A549 (cell line): Measurements from ENCODE around the gene ALX1. TPM values are rescaled to one million over a fixed set of nuclear protein-coding genes. Genes with fewer than 3 reads are reported as not detected.

Experiments
- ATAC-seq, 2 experiments: fragments of 200-7000 bp in 1 of 2; fragments of >200 bp in 1 of 2; cut with Nextera tagmentation in 1 of 2; cut with Tn5 transposase in 1 of 2; 3 replicates each; pipeline versions ENCODE4 v1.8.0 to v1.9.1; 2018 to 2020; ENCODE audit warnings: mild to moderate bottlenecking in 1 of 2, moderate library complexity in 1 of 2
- CTCF ChIA-PET: fragments of 300-600 bp; sonication (Branson Sonifier 250); formaldehyde crosslinking; extraction: SDS; loops from one replicate; lab custom pipeline; 2021; ENCODE audit warnings: antibody characterized with exemption, inconsistent platforms; lab: Yijun Ruan, JAX
- POLR2A ChIA-PET: fragments of 350-600 bp; formaldehyde crosslinking; extraction: SDS; loops from one replicate; lab custom pipeline; 2021; ENCODE audit warnings: antibody characterized with exemption, inconsistent platforms; lab: Yijun Ruan, JAX
- DNase-seq, 2 experiments: peaks; one replicate each; pipeline versions ENCODE4 v3.0.0 to v3.0.0-alpha.2; 2011 to 2016; ENCODE audit warnings: low read depth in 1 of 2, low spot score in 1 of 2
- FAIRE-seq: peaks from 2 replicates; lab custom pipeline; 2011; peaks lifted over from hg19 to GRCh38; lab: Jason Lieb, UNC
- H3K27ac ChIP-seq, 2 experiments: fragments of >200 bp; sonication (Bioruptor Twin); formaldehyde crosslinking; 3 replicates each; pipeline ENCODE4 v1.5.1; 2016 to 2017
- H3K4me1 ChIP-seq: fragments of >200 bp; sonication (Bioruptor Twin); formaldehyde crosslinking; 3 replicates; pipeline ENCODE4 v1.6.1; 2016
- H3K4me2 ChIP-seq: fragments of >200 bp; sonication (Bioruptor Twin); formaldehyde crosslinking; 3 replicates; pipeline ENCODE4 v1.6.1; 2016
- H3K4me3 ChIP-seq: fragments of >200 bp; sonication (Bioruptor Twin); formaldehyde crosslinking; 3 replicates; pipeline ENCODE4 v1.5.1; 2016
- H3K9me3 ChIP-seq: fragments of >200 bp; sonication (Bioruptor Twin); formaldehyde crosslinking; 3 replicates; pipeline ENCODE4 v1.6.1; 2016
- BHLHE40 ChIP-seq: IDR thresholded peaks from 2 replicates; pipeline ENCODE4 v1.6.1; 2012; ENCODE audit warnings: low read depth, low read length, inconsistent platforms
- CBX8 ChIP-seq: fragments of 200-600 bp; sonication (generic); IDR thresholded peaks from 2 replicates; pipeline ENCODE4 v1.6.1; 2016
- E2F6 ChIP-seq: IDR thresholded peaks from 2 replicates; pipeline ENCODE4 v1.6.1; 2012; ENCODE audit warnings: low read depth, borderline replicate concordance
- EHF ChIP-seq: fragments of 250-450 bp; sonication (Bioruptor Pico); IDR thresholded peaks from 2 replicates; pipeline ENCODE4 v1.5.0; 2020; ENCODE audit warnings: mild to moderate bottlenecking
- EHMT2 ChIP-seq: fragments of 200-600 bp; sonication (generic); IDR thresholded peaks from 2 replicates; pipeline ENCODE4 v1.6.1; 2016; ENCODE audit warnings: antibody characterized with exemption, low read depth, mild to moderate bottlenecking, moderate library complexity
- EP300 ChIP-seq, 2 experiments: fragments of >200 bp; sonication (Bioruptor Twin); formaldehyde crosslinking; IDR thresholded peaks; 2 replicates in 1 of 2; 3 replicates in 1 of 2; pipeline ENCODE4 v1.6.1; 2016 to 2017
- ESRRA ChIP-seq: fragments of 150-350 bp; IDR thresholded peaks from 2 replicates; pipeline ENCODE4 v1.6.1; 2014; ENCODE audit warnings: mild to moderate bottlenecking, low read length, borderline replicate concordance
- FOSB ChIP-seq: fragments of 250-450 bp; sonication (Bioruptor Pico); IDR thresholded peaks from 2 replicates; pipeline ENCODE4 v1.5.0; 2020; ENCODE audit warnings: mild to moderate bottlenecking, moderate library complexity
- GATA3 ChIP-seq: IDR thresholded peaks from 2 replicates; pipeline ENCODE4 v1.6.1; 2012; ENCODE audit warnings: borderline replicate concordance
- HDAC2 ChIP-seq: fragments of 200-600 bp; sonication (generic); IDR thresholded peaks from 2 replicates; pipeline ENCODE4 v1.6.1; 2016
- KDM5A ChIP-seq: fragments of 200-600 bp; sonication (generic); IDR thresholded peaks from 2 replicates; pipeline ENCODE4 v1.6.1; 2016; ENCODE audit warnings: antibody characterized with exemption, mild to moderate bottlenecking
- NFE2L2 ChIP-seq: fragments of 150-350 bp; conservative IDR thresholded peaks from 2 replicates; pipeline ENCODE4 v1.6.1; 2014; ENCODE audit warnings: low read length
- NPAS2 ChIP-seq: fragments of 250-450 bp; sonication (Bioruptor Pico); IDR thresholded peaks from 2 replicates; pipeline ENCODE4 v1.8.0; 2022; ENCODE audit warnings: mild to moderate bottlenecking, moderate library complexity, borderline replicate concordance
- NR3C1 ChIP-seq: fragments of >200 bp; sonication (Bioruptor Twin); formaldehyde crosslinking; IDR thresholded peaks from 3 replicates; pipeline ENCODE4 v1.6.1; 2017
- PHF8 ChIP-seq: fragments of 200-600 bp; sonication (generic); IDR thresholded peaks from 2 replicates; pipeline ENCODE4 v1.6.1; 2016; ENCODE audit warnings: low read depth, mild to moderate bottlenecking, antibody characterized with exemption, moderate library complexity, borderline replicate concordance
- RAD21 ChIP-seq, 2 experiments: fragments of >200 bp in 1 of 2; sonication (Bioruptor Twin) in 1 of 2; formaldehyde crosslinking in 1 of 2; IDR thresholded peaks in 1 of 2; conservative IDR thresholded peaks in 1 of 2; 2 replicates in 1 of 2; 3 replicates in 1 of 2; pipeline ENCODE4 v1.6.1; 2012 to 2018; ENCODE audit warnings: inconsistent platforms in 1 of 2
- RARB ChIP-seq: fragments of 250-450 bp; sonication (Bioruptor Pico); IDR thresholded peaks from 2 replicates; pipeline ENCODE4 v1.8.0; 2021; ENCODE audit warnings: mild to moderate bottlenecking, moderate library complexity
- RCOR1 ChIP-seq: fragments of 150-350 bp; IDR thresholded peaks from 2 replicates; pipeline ENCODE4 v1.6.1; 2014; ENCODE audit warnings: antibody characterized with exemption, low read length, low read depth
- REST ChIP-seq: fragments of 200-600 bp; sonication (generic); IDR thresholded peaks from 2 replicates; pipeline ENCODE4 v1.6.1; 2016; ENCODE audit warnings: antibody characterized with exemption, mild to moderate bottlenecking, moderate library complexity
- RFX5 ChIP-seq: fragments of 450-650 bp; IDR thresholded peaks from 2 replicates; pipeline ENCODE4 v1.7.1; 2014; ENCODE audit warnings: antibody characterized with exemption, mild to moderate bottlenecking, moderate library complexity
- SMC3 ChIP-seq: fragments of >200 bp; sonication (Bioruptor Twin); formaldehyde crosslinking; IDR thresholded peaks from 3 replicates; pipeline ENCODE4 v1.6.1; 2018; ENCODE audit warnings: inconsistent platforms
- TFCP2L1 ChIP-seq: fragments of 250-450 bp; sonication (Bioruptor Pico); IDR thresholded peaks from 2 replicates; pipeline ENCODE4 v1.5.0; 2021; ENCODE audit warnings: mild to moderate bottlenecking
- TP53 ChIP-seq: fragments of 250-450 bp; sonication (Bioruptor Pico); IDR thresholded peaks from 2 replicates; pipeline ENCODE4 v1.5.0; 2021; ENCODE audit warnings: mild to moderate bottlenecking, moderate library complexity
- ZFP36 ChIP-seq: fragments of 450-650 bp; IDR thresholded peaks from 2 replicates; pipeline ENCODE4 v1.6.1; 2014; ENCODE audit warnings: borderline replicate concordance; ENCODE audit not compliant: partially characterized antibody
- ZSCAN20 ChIP-seq: fragments of 250-450 bp; sonication (Bioruptor Pico); IDR thresholded peaks from 2 replicates; pipeline ENCODE4 v1.8.0; 2022; ENCODE audit warnings: mild to moderate bottlenecking, moderate library complexity
- WGBS: methylation state at CpG from one replicate; pipeline ENCODE4 v1.1.6; 2017; ENCODE audit errors: missing lambda C conversion rate; 5-methylcytosine and 5-hydroxymethylcytosine counted together
- polyA plus RNA-seq, 4 experiments: library from polyadenylated mRNA; depleted of rRNA in 3 of 4; stranded (reverse); fragments of >200 nt; fragmentation: RNase III in 1 of 4; extraction: RNeasy Plus Mini Kit Qiagen cat#74134 plus additional on column Dnase treatment in 1 of 4; gene quantifications; 2 replicates in 3 of 4; 3 replicates in 1 of 4; pipeline ENCODE4 v1.2.3, GENCODE V29; 2011 to 2017
- TF ChIP-seq, protein P1 (sequence below): fragments of >200 bp; sonication (Bioruptor Twin); formaldehyde crosslinking; IDR thresholded peaks from 3 replicates; pipeline ENCODE4 v1.5.1; 2016

The ALX1 gene
- polyA plus RNA-seq, 2 of the 4 experiments (the other 2 are of a cell fraction), result 6.4 to 7.1 TPM

- Histone ChIP-seq H3K4me2 (no peak overlapping the region), H3K27ac (no peak overlapping the region), H3K4me3 (no peak overlapping the region), H3K9me3 (no peaks in the 10 kb centered on the region)
- DNase-seq, result no peak
- ChIA-PET POLR2A (no interaction called here), CTCF (no interaction called here)
- WGBS, result 27% methylated on average over 2 of the region's 2 CpGs
- no peak for TF ChIP-seq E2F6
- no peak for TF ChIP-seq RCOR1
- no peak for TF ChIP-seq PHF8
- TF ChIP-seq EHF, result no peak
- TF ChIP-seq FOSB (CRISPR knock-in tag), result no peak
- TF ChIP-seq ZFP36, result no peak
- no peak for TF ChIP-seq TFCP2L1 (CRISPR knock-in tag)
- TF ChIP-seq, all 56 proteins: peak for 0
- H3K4me1 ChIP-seq, result no peaks in the 10 kb centered on the region
- FAIRE-seq (no peak), ATAC-seq (no peak)
Measured at GRCh38 chr12:85322715-85323114, 42.7 kb downstream of the ALX1 start.

DNA sequence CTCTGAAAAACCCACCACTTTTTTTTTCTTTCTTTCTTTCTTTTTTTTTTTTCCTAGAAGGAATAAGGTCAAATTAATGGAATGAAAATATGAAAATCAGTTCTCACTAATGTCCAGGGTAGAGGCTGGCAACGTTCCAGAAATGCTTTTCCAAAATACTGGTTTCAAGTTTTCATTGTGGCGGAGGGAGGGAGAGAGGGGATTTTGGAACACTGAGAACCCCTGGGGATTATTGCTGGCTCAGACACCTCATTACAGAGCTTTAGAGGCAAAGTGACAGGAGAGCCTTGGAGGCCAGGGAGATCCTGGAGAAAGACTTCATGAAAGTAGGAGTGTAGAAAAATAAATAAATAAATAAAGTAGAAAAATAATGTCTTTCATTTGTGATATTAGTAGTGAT lies 45.4 kb downstream of the ALX1 start:
- Histone ChIP-seq H3K4me3 (no peak overlapping the region), H3K4me2 (no peak overlapping the region), H3K27ac (no peak overlapping the region), H3K4me1 (no peaks in the 10 kb centered on the region), H3K9me3 (no peaks in the 10 kb centered on the region)
- 48% methylated on average over 2 of the region's 2 CpGs for WGBS
- no peak for TF ChIP-seq NPAS2
- no peak for TF ChIP-seq NR3C1
- TF ChIP-seq NFE2L2, result no peak
- no peak for TF ChIP-seq RCOR1
- no peak for TF ChIP-seq REST
- no peak for TF ChIP-seq RFX5
- no peak for TF ChIP-seq ESRRA
- TF ChIP-seq SMC3, result no peak
- no peak for TF ChIP-seq CBX8
- TF ChIP-seq RARB (CRISPR knock-in tag), result no peak
- TF ChIP-seq, protein P1, sequence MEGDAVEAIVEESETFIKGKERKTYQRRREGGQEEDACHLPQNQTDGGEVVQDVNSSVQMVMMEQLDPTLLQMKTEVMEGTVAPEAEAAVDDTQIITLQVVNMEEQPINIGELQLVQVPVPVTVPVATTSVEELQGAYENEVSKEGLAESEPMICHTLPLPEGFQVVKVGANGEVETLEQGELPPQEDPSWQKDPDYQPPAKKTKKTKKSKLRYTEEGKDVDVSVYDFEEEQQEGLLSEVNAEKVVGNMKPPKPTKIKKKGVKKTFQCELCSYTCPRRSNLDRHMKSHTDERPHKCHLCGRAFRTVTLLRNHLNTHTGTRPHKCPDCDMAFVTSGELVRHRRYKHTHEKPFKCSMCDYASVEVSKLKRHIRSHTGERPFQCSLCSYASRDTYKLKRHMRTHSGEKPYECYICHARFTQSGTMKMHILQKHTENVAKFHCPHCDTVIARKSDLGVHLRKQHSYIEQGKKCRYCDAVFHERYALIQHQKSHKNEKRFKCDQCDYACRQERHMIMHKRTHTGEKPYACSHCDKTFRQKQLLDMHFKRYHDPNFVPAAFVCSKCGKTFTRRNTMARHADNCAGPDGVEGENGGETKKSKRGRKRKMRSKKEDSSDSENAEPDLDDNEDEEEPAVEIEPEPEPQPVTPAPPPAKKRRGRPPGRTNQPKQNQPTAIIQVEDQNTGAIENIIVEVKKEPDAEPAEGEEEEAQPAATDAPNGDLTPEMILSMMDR, result no peak
- TF ChIP-seq EP300 (IDR thresholded peaks at IDR 0.05), result no peak
- TF ChIP-seq ZSCAN20, result no peak
- TF ChIP-seq HDAC2, result no peak
- no peak for TF ChIP-seq BHLHE40
- TF ChIP-seq KDM5A, result no peak
- TF ChIP-seq GATA3, result no peak
- no peak for TF ChIP-seq EHMT2
- TF ChIP-seq TP53 (CRISPR knock-in tag), result no peak
- no peak for TF ChIP-seq RAD21 (conservative IDR thresholded peaks at IDR 0.05 in 1 of 2, IDR thresholded peaks at IDR 0.05 in 1 of 2)
- CTCF ChIA-PET, result no interaction called here
- POLR2A ChIA-PET, result no interaction called here
- FAIRE-seq, result no peak
- no peak for ATAC-seq
- no peak for DNase-seq
